Panc1 (cell line): ENCODE data around the gene CDCA3. TPM values are rescaled to one million over a fixed set of nuclear protein-coding genes. Genes with fewer than 3 reads are reported as not detected.

Experiments used
- ATAC-seq: fragments of 200-7000 bp; cut with Tn5 transposase; 2 replicates; pipeline ENCODE4 v1.9.1; 2020; ENCODE audit warnings: mild to moderate bottlenecking, moderate library complexity
- BruUV-seq: library from RNA; stranded (reverse); fragments of 400-500 nt; replicated peaks from 2 replicates; lab custom pipeline; 2021; lab: Mats Ljungman, UMichigan
- CTCF ChIA-PET: fragments of 300-600 bp; sonication (Branson Sonifier 250); formaldehyde crosslinking; loops from one replicate; lab custom pipeline; 2022; ENCODE audit warnings: antibody characterized with exemption; lab: Charles Lee
- POLR2A ChIA-PET: fragments of 300-600 bp; sonication (Branson Sonifier 250); formaldehyde crosslinking; loops from one replicate; lab custom pipeline; 2022; ENCODE audit warnings: antibody characterized with exemption; lab: Charles Lee
- DNase-seq: peaks from one replicate; pipeline ENCODE4 v3.0.0-alpha.2; 2010; ENCODE audit warnings: low read depth, low spot score
- H3K27ac ChIP-seq: 2 replicates; pipeline ENCODE4 v1.5.1; 2011; ENCODE audit warnings: mild to moderate bottlenecking, low read length, inconsistent platforms
- H3K27me3 ChIP-seq: fragments of 200-500 bp; sonication (Bioruptor generic); 2 replicates; pipeline ENCODE4 v1.6.0; 2014; ENCODE audit warnings: low read length, inconsistent platforms; ENCODE audit not compliant: control insufficient read depth, insufficient read depth
- H3K36me3 ChIP-seq: fragments of 200-500 bp; sonication (Bioruptor generic); 2 replicates; pipeline ENCODE4 v1.5.1; 2014; ENCODE audit warnings: inconsistent platforms, mild to moderate bottlenecking, low read length, moderate library complexity; ENCODE audit not compliant: control insufficient read depth, insufficient read depth
- H3K4me1 ChIP-seq: 2 replicates; pipeline ENCODE4 v1.5.1; 2011; ENCODE audit warnings: inconsistent platforms, mild to moderate bottlenecking, low read length, moderate library complexity; ENCODE audit not compliant: control insufficient read depth, insufficient read depth
- H3K4me3 ChIP-seq, 2 experiments: 2 replicates each; pipeline ENCODE4 v1.5.1; 2011 to 2012; ENCODE audit warnings: low read depth in 2 of 2, low read length in 2 of 2, mild to moderate bottlenecking in 2 of 2, inconsistent platforms in 1 of 2, moderate library complexity in 1 of 2
- H3K9me3 ChIP-seq: fragments of 200-500 bp; sonication (Bioruptor generic); 2 replicates; pipeline ENCODE4 v1.5.1; 2014; ENCODE audit warnings: low read depth, mild to moderate bottlenecking, inconsistent platforms, low read length, moderate library complexity; ENCODE audit not compliant: control insufficient read depth, insufficient read depth
- POLR2AphosphoS5 ChIP-seq: IDR thresholded peaks from 2 replicates; pipeline ENCODE4 v1.6.1; 2012; ENCODE audit warnings: mild to moderate bottlenecking, low read depth, low read length, moderate library complexity
- SIN3A ChIP-seq: IDR thresholded peaks from 2 replicates; pipeline ENCODE4 v1.6.1; 2012; ENCODE audit warnings: low read depth, mild to moderate bottlenecking, low read length, moderate library complexity, borderline replicate concordance; ENCODE audit not compliant: insufficient read depth
- TCF7L2 ChIP-seq: IDR thresholded peaks from 2 replicates; pipeline ENCODE4 v1.6.1; 2011; ENCODE audit warnings: mild to moderate bottlenecking, low read depth, low read length, inconsistent platforms
- in situ Hi-C: cut with HindIII; loops from 2 replicates; pipeline ENCODE4 v1.10.0; 2016; ENCODE audit warnings: low sequenced_read_pairs, low pct_unique_long_range_greater_than_20kb
- intact Hi-C: fragments of 100-400 bp; cut with micrococcal nuclease; formaldehyde crosslinking; loops from one replicate; pipeline ENCODE4 v1.10.0; 2022; ENCODE audit not compliant: unreplicated experiment
- total RNA-seq: library from RNA; stranded (reverse); gene quantifications from one replicate; pipeline ENCODE4 v1.2.1, GENCODE V29; 2021; ENCODE audit not compliant: unreplicated experiment
- TF ChIP-seq, protein P1 (sequence below): fragments of 450-650 bp; IDR thresholded peaks from 2 replicates; pipeline ENCODE4 v1.5.1; 2017; ENCODE audit warnings: mild to moderate bottlenecking
- TF ChIP-seq, protein P2 (sequence below), 2 experiments: IDR thresholded peaks; 2 replicates each; pipeline ENCODE4 v1.6.1; 2011 to 2012; ENCODE audit warnings: low read depth in 2 of 2, control low read depth in 1 of 2, low read length in 1 of 2, mild to moderate bottlenecking in 1 of 2, moderate library complexity in 1 of 2; ENCODE audit not compliant: insufficient read depth in 1 of 2

CDCA3 gene
- total RNA-seq, 1 experiment from 2014 or later, result 59.0 TPM

DNA sequence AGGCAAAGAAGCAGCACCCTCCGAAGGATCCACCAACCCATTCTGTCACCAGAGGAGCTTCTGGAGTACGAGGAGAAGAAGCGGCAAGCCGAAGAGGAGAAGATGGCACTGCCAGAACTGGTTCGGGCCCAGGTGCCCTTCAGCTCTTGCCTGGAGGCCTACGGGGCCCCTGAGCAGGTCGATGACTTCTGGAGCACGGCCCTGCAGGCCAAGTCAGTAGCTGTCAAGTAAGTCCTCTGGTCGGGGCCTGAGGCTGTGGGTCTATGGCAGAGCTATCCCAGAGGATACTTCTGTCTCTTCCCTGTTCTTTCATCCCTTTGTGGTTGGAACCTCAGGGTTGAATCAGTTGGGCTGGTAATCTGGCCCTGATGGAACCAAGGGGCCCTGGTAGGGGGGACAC lies 10.3 kb upstream of the CDCA3 start:
- peaks cover under 1% of the 10 kb centered on the region for H3K4me1 ChIP-seq
- H3K27me3 ChIP-seq, result no peaks in the 10 kb centered on the region
- intact Hi-C loops (no loop called here), in situ Hi-C loops (no loop called here)
- no peak for DNase-seq
- peaks cover 4% of the 10 kb centered on the region for H3K36me3 ChIP-seq
- no peaks in the 10 kb centered on the region for H3K9me3 ChIP-seq
- no peak overlapping the region for H3K27ac ChIP-seq
- TF ChIP-seq, protein P1, sequence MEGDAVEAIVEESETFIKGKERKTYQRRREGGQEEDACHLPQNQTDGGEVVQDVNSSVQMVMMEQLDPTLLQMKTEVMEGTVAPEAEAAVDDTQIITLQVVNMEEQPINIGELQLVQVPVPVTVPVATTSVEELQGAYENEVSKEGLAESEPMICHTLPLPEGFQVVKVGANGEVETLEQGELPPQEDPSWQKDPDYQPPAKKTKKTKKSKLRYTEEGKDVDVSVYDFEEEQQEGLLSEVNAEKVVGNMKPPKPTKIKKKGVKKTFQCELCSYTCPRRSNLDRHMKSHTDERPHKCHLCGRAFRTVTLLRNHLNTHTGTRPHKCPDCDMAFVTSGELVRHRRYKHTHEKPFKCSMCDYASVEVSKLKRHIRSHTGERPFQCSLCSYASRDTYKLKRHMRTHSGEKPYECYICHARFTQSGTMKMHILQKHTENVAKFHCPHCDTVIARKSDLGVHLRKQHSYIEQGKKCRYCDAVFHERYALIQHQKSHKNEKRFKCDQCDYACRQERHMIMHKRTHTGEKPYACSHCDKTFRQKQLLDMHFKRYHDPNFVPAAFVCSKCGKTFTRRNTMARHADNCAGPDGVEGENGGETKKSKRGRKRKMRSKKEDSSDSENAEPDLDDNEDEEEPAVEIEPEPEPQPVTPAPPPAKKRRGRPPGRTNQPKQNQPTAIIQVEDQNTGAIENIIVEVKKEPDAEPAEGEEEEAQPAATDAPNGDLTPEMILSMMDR, result no peak
- no TSS peak for BruUV-seq
- CTCF ChIA-PET, result no interaction called here
- no peak overlapping the region for H3K4me3 ChIP-seq
- no peak for ATAC-seq
- POLR2A ChIA-PET, result no interaction called here

DNA sequence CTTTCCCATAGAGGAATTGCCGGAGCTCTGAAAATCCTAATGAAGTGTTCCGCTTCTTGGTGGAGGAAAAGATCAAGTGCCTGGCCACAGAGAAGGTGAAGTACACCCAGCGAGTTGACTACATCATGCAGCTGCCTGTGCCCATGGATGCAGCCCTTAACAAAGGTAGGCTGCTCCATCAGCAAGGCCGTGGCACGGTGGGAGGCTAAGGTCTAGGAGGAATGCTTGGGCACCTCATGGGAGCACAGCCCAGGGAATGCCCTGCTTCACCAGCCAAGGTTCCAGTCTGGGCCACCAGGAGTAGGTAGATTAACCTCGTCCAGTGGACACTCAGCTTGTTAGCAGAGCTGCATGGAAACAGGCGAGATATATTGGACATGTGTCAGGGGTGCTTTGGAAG lies 9.9 kb upstream of the CDCA3 start:
- in situ Hi-C loops, result no loop called here
- no peak overlapping the region for H3K27ac ChIP-seq
- ChIA-PET CTCF (interaction anchor here (0.6 kb wide), 1 partner anchor 9 kb away, joined by 4 read pairs; no protein-coding TSS in a partner anchor), POLR2A (no interaction called here)
- H3K36me3 ChIP-seq, result peaks cover 4% of the 10 kb centered on the region
- ATAC-seq (no peak), DNase-seq (no peak)
- intact Hi-C loops, result no loop called here
- H3K9me3 ChIP-seq, result no peaks in the 10 kb centered on the region
- BruUV-seq, result no TSS peak
- no peaks in the 10 kb centered on the region for H3K27me3 ChIP-seq
- no peaks in the 10 kb centered on the region for H3K4me1 ChIP-seq
- no peak overlapping the region for H3K4me3 ChIP-seq
- no peak for TF ChIP-seq TCF7L2
- TF ChIP-seq, protein P1, result no peak
- TF ChIP-seq POLR2AphosphoS5, result no peak
- no peak for TF ChIP-seq SIN3A
- TF ChIP-seq, protein P2, sequence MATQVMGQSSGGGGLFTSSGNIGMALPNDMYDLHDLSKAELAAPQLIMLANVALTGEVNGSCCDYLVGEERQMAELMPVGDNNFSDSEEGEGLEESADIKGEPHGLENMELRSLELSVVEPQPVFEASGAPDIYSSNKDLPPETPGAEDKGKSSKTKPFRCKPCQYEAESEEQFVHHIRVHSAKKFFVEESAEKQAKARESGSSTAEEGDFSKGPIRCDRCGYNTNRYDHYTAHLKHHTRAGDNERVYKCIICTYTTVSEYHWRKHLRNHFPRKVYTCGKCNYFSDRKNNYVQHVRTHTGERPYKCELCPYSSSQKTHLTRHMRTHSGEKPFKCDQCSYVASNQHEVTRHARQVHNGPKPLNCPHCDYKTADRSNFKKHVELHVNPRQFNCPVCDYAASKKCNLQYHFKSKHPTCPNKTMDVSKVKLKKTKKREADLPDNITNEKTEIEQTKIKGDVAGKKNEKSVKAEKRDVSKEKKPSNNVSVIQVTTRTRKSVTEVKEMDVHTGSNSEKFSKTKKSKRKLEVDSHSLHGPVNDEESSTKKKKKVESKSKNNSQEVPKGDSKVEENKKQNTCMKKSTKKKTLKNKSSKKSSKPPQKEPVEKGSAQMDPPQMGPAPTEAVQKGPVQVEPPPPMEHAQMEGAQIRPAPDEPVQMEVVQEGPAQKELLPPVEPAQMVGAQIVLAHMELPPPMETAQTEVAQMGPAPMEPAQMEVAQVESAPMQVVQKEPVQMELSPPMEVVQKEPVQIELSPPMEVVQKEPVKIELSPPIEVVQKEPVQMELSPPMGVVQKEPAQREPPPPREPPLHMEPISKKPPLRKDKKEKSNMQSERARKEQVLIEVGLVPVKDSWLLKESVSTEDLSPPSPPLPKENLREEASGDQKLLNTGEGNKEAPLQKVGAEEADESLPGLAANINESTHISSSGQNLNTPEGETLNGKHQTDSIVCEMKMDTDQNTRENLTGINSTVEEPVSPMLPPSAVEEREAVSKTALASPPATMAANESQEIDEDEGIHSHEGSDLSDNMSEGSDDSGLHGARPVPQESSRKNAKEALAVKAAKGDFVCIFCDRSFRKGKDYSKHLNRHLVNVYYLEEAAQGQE (IDR thresholded peaks at IDR 0.05; ENCODE audit: insufficient read depth in 1 of 2, low read depth in 2 of 2, low read length in 1 of 2), result no peak
